Measurements from ENCODE around the gene RETREG1. TPM values are rescaled to one million over a fixed set of nuclear protein-coding genes. Genes with fewer than 3 reads are reported as not detected.

RETREG1 gene
- total and polyA plus RNA-seq, 2 of the 13 experiments (the other 11 are each of a cell fraction or from before 2014, with no cell fraction given), result 0.07 TPM; not detected in 1

DNA sequence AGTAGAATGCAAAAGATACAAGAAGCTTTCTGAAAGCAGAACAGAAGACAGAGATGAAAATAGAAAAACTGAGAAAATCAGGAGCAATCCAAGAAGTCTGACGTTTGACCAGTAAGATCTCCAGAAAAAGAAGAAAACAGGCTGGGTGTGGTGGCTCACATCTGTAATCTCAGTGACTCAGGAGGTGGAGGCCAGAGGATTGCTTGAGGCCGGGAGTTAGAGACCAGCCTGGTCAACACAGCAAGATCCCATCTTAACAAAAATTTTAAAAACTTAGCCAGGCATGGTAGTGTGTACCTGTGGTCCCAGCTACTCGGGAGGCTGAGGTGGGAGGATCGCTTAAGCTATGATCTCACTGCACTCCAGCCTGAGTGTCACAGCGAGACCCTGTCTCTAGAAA, 15.9 kb downstream of the RETREG1 start:
- TF ChIP-seq NFKBIZ (CRISPR knock-in tag; IDR thresholded peaks at IDR 0.05) (no peak), ZNF260 (CRISPR knock-in tag; IDR thresholded peaks at IDR 0.05; ENCODE audit: borderline replicate concordance, low read depth) (no peak), ETV5 (CRISPR knock-in tag; IDR thresholded peaks at IDR 0.05; ENCODE audit: borderline replicate concordance) (no peak), MTA3 (CRISPR knock-in tag; IDR thresholded peaks at IDR 0.05) (no peak), ZFP1 (CRISPR knock-in tag; IDR thresholded peaks at IDR 0.05) (no peak), CBFB (CRISPR knock-in tag; IDR thresholded peaks at IDR 0.05) (no peak), MED8 (CRISPR knock-in tag; IDR thresholded peaks at IDR 0.05; ENCODE audit: insufficient replicate concordance) (no peak), ZKSCAN1 (IDR thresholded peaks at IDR 0.05; ENCODE audit: low read length) (no peak), PHF20 (CRISPR knock-in tag; IDR thresholded peaks at IDR 0.05) (no peak), ZNF567 (CRISPR knock-in tag; IDR thresholded peaks at IDR 0.05; ENCODE audit: borderline replicate concordance) (no peak), FOXP1 (IDR thresholded peaks at IDR 0.05) (no peak), FOXP1 (CRISPR knock-in tag; IDR thresholded peaks at IDR 0.05) (no peak), ZNF101 (CRISPR knock-in tag; IDR thresholded peaks at IDR 0.05; ENCODE audit: borderline replicate concordance, low read depth) (no peak), KDM3A (CRISPR knock-in tag; IDR thresholded peaks at IDR 0.05; ENCODE audit: low read depth) (no peak), ZNF83 (CRISPR knock-in tag; IDR thresholded peaks at IDR 0.05; ENCODE audit: borderline replicate concordance) (no peak), TGIF2 (CRISPR knock-in tag; IDR thresholded peaks at IDR 0.05) (no peak)
- TF ChIP-seq, protein P1, sequence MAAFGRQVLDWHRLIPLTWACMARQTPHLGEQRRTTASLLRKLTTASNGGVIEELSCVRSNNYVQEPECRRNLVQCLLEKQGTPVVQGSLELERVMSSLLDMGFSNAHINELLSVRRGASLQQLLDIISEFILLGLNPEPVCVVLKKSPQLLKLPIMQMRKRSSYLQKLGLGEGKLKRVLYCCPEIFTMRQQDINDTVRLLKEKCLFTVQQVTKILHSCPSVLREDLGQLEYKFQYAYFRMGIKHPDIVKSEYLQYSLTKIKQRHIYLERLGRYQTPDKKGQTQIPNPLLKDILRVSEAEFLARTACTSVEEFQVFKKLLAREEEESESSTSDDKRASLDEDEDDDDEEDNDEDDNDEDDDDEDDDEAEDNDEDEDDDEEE (CRISPR knock-in tag; IDR thresholded peaks at IDR 0.05), result no peak
- TF ChIP-seq, protein P2, sequence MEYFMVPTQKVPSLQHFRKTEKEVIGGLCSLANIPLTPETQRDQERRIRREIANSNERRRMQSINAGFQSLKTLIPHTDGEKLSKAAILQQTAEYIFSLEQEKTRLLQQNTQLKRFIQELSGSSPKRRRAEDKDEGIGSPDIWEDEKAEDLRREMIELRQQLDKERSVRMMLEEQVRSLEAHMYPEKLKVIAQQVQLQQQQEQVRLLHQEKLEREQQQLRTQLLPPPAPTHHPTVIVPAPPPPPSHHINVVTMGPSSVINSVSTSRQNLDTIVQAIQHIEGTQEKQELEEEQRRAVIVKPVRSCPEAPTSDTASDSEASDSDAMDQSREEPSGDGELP (IDR thresholded peaks at IDR 0.05; ENCODE audit: borderline replicate concordance, low read depth), result no peak
- WGBS (ENCODE audit: low lambda C conversion rate), result 51% methylated on average over 3 of the region's 5 CpGs
- in situ Hi-C loops (cut with HindIII; ENCODE audit: extremely low pct_ligation_motif_present, low pct_unique_long_range_greater_than_20kb) (no loop called here), intact Hi-C loops (cut with micrococcal nuclease; ENCODE audit: unreplicated experiment) (no loop called here)
- Histone ChIP-seq H3K4me3 (replicated peaks in 1 of 3; ENCODE audit: insufficient read depth in 1 of 3, low read depth in 2 of 3, low read length in 3 of 3) (no peak overlapping the region), H3K27me3 (ENCODE audit: control insufficient read depth in 1 of 2, insufficient read depth in 2 of 2, low read length in 2 of 2) (0 out of 5 replicates have a peak, but pooled peaks cover 0 to 1% of the 10 kb centered on the region in 2 experiments), H2AFZ (ENCODE audit: low read length) (no peak overlapping the region), H3K4me2 (ENCODE audit: low read depth, low read length) (no peak overlapping the region), H3K79me2 (ENCODE audit: insufficient read depth, low read length) (no peaks in the 10 kb centered on the region), H3K4me1 (ENCODE audit: insufficient read depth, low read length) (no peaks in the 10 kb centered on the region), H3K27ac (ENCODE audit: extremely low read length, insufficient read depth, low read length) (no peak overlapping the region), H3K36me3 (replicated peaks in 1 of 2; ENCODE audit: control insufficient read depth in 1 of 2, insufficient read depth in 2 of 2, low read length in 2 of 2) (no peaks in the 10 kb centered on the region), H3K9me3 (ENCODE audit: low read length) (no peaks in the 10 kb centered on the region), H3K9ac (ENCODE audit: insufficient read depth, low read depth, low read length) (no peak overlapping the region), H4K20me1 (ENCODE audit: insufficient read depth, low read length) (no peaks in the 10 kb centered on the region)
- no TSS peak for BruUV-seq (replicated peaks)
- ChIA-PET CTCF (ENCODE audit: low intra/inter-chr PET ratio, low total read pairs) (no interaction called here), POLR2A (no interaction called here)
- ATAC-seq (no peak), DNase-seq (ENCODE audit: low spot score) (no peak), FAIRE-seq (no peak)

Data from HepG2 (cell line).